ENCODE measurements around the gene AGA. TPM values are rescaled to one million over a fixed set of nuclear protein-coding genes. Genes with fewer than 3 reads are reported as not detected.

AGA gene
- total and polyA plus RNA-seq, 2 of the 8 experiments (the other 6 are each of a cell fraction or from before 2014, with no cell fraction given) = 8.5 to 11.6 TPM

DNA sequence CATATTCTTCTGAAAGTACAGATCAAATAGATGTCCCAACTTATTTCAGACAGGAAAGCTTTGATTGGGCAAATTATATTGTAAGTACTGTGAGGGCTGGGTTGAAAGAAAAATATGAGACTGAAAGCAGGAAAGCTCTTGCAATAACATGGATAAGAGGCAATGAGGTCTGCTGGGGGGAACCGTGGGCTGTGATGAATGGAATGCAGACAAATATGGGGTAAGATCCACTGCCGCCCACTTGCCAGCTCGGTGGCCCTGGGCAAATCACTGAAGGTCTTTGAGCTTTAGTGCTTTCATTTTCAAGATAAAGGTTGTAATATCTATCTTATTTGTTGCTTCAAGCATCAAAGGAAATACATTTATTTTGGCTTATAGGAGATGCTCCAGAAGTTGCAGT, 51.0 kb downstream of the AGA start:
- FAIRE-seq = no peak
- Histone ChIP-seq H3K79me1 (ENCODE audit: low read depth, low read length) (no peaks in the 10 kb centered on the region), H2AK5ac (ENCODE audit: low read depth, low read length) (no peak overlapping the region), H3K23me2 (ENCODE audit: low read depth, low read length) (no peaks in the 10 kb centered on the region), H3K4ac (replicated peaks; ENCODE audit: insufficient read length, low read depth, low read length) (no peak overlapping the region), H4K5ac (ENCODE audit: insufficient read length, low read depth, low read length) (no peak overlapping the region), H4K91ac (replicated peaks; ENCODE audit: insufficient read length, low read length) (no peak overlapping the region), H2BK12ac (ENCODE audit: low read depth, low read length) (no peak overlapping the region), H3K36me3 (ENCODE audit: control insufficient read depth in 2 of 4, insufficient read depth in 4 of 4, low read length in 3 of 4) (no peaks in the 10 kb centered on the region), H4K20me1 (replicated peaks in 1 of 2; ENCODE audit: control insufficient read depth in 1 of 2, insufficient read depth in 2 of 2, low read length in 2 of 2) (no peaks in the 10 kb centered on the region), H2BK5ac (ENCODE audit: low read depth, low read length) (no peak overlapping the region), H2BK15ac (ENCODE audit: low read length) (no peak overlapping the region), H3K23ac (ENCODE audit: insufficient read length) (no peak overlapping the region), H3K18ac (ENCODE audit: extremely low read depth, low read length) (no peak overlapping the region), H3K9ac (replicated peaks in 1 of 4; ENCODE audit: extremely low read depth in 1 of 4, low read depth in 3 of 4, low read length in 3 of 4) (no peak overlapping the region), H3K56ac (replicated peaks; ENCODE audit: insufficient read length, low read depth, low read length) (no peak overlapping the region), H3K4me2 (ENCODE audit: insufficient read depth in 1 of 2, low read depth in 2 of 2, low read length in 2 of 2) (no peak overlapping the region), H2BK120ac (replicated peaks; ENCODE audit: low read depth, low read length) (no peak overlapping the region), H4K8ac (ENCODE audit: extremely low read depth, insufficient read depth, low read length) (no peak overlapping the region), H3K4me3 (ENCODE audit: extremely low read depth in 1 of 4, insufficient read depth in 2 of 4, low read depth in 3 of 4, low read length in 4 of 4) (no peak overlapping the region), H3K14ac (ENCODE audit: insufficient read length) (no peak overlapping the region), H2BK20ac (ENCODE audit: low read length) (no peak overlapping the region), H2AFZ (ENCODE audit: low read length) (no peak overlapping the region), H3K79me2 (ENCODE audit: control insufficient read depth in 1 of 2, insufficient read depth in 2 of 2, low read length in 2 of 2) (no peaks in the 10 kb centered on the region), H3K4me1 (replicated peaks in 1 of 4; ENCODE audit: control insufficient read depth in 3 of 4, insufficient read depth in 4 of 4, low read length in 3 of 4) (no peaks in the 10 kb centered on the region), H3K27me3 (replicated peaks in 1 of 4; ENCODE audit: control insufficient read depth in 3 of 4, extremely low read depth in 1 of 4, insufficient read depth in 3 of 4, low read length in 3 of 4) (no peaks in the 10 kb centered on the region), H3K27ac (ENCODE audit: low read depth, low read length) (no peak overlapping the region), H3K9me3 (ENCODE audit: insufficient read depth in 2 of 2, low read depth in 1 of 2, low read length in 1 of 2) (no peaks in the 10 kb centered on the region)
- WGBS, 2 experiments (ENCODE audit: extremely low coverage in 1 of 2, insufficient coverage in 1 of 2, insufficient read length in 1 of 2, insufficient replicate concordance in 2 of 2, low coverage in 1 of 2, low lambda C conversion rate in 2 of 2, missing lambda C conversion rate in 1 of 2) = 84% methylated on average over 3 of the region's 3 CpGs; no CpG with 5 or more reads in 1 of the 2 experiments
- no peak for TF ChIP-seq ZNF274 (IDR thresholded peaks at IDR 0.05; ENCODE audit: borderline replicate concordance, extremely low read depth, low read length)
- TF ChIP-seq SAP30 (IDR thresholded peaks at IDR 0.05; ENCODE audit: insufficient read depth, insufficient replicate concordance, low read length) = no peak
- no peak for TF ChIP-seq GTF2F1 (IDR thresholded peaks at IDR 0.05; ENCODE audit: borderline replicate concordance, low read depth, low read length)
- no peak for TF ChIP-seq TBP (IDR thresholded peaks at IDR 0.05; ENCODE audit: low read depth, low read length)
- TF ChIP-seq EP300 (IDR thresholded peaks at IDR 0.05; ENCODE audit: borderline replicate concordance in 1 of 2, low read depth in 2 of 2, low read length in 2 of 2) = no peak
- no peak for TF ChIP-seq HDAC6 (IDR thresholded peaks at IDR 0.05; ENCODE audit: low read depth, low read length)
- TF ChIP-seq JUND (IDR thresholded peaks at IDR 0.05; ENCODE audit: low read length) = no peak
- no peak for DNase-seq (ENCODE audit: low read depth in 1 of 2, low spot score in 2 of 2)
- ChIA-PET CTCF (ENCODE audit: partially characterized antibody) (interaction anchor here (1.4 kb wide), 1 partner anchor 11 kb away, joined by 7 read pairs; no protein-coding TSS in a partner anchor), POLR2A (ENCODE audit: partially characterized antibody) (no interaction called here)
